ENCODE results near the gene ZNF780A.
"Not testable (repeated sequence)": the region's sequence is repeated elsewhere in the genome, so short reads cannot be mapped to it uniquely, and the experiment has no call there.

ZNF780A gene

GRCh38 chr19:40084948-40085347 lies 5.8 kb downstream of the ZNF780A start:
- no peak for DNase-seq (ENCODE audit: low read depth in 3 of 3)

GRCh38 chr19:40081411-40081810 lies 9.3 kb downstream of the ZNF780A start:
- DNase-seq (ENCODE audit: low read depth in 3 of 3), result no peak

- DNase-seq (ENCODE audit: low read depth in 3 of 3), result no peak
Observed at GRCh38 chr19:40080289-40080688, 10.5 kb downstream of the ZNF780A start.

GRCh38 chr19:40078377-40078776 lies 12.4 kb downstream of the ZNF780A start:
- no peak for DNase-seq (ENCODE audit: low read depth in 3 of 3)

- no peak for DNase-seq (ENCODE audit: low read depth in 3 of 3)
Observed at GRCh38 chr19:40070058-40070457, 20.7 kb downstream of the ZNF780A start.

- no peak for DNase-seq (ENCODE audit: low read depth in 3 of 3)
Observed at GRCh38 chr19:40059624-40060023, 31.1 kb downstream of the ZNF780A start.

- DNase-seq (ENCODE audit: low read depth in 3 of 3), result no peak
Observed at GRCh38 chr19:40057166-40057565, 33.6 kb downstream of the ZNF780A start.

- no peak for DNase-seq (ENCODE audit: low read depth in 3 of 3)
Observed at GRCh38 chr19:40056505-40056904, 34.2 kb downstream of the ZNF780A start.

GRCh38 chr19:40055832-40056504 lies 34.8 kb downstream of the ZNF780A start, which contains the start of gene ZNF780B:
TSS of gene ZNF780B (minus strand) at chr19:40056231. CDS start at chr19:40050332, 5,899 bp downstream.
- DNase-seq (ENCODE audit: low read depth in 3 of 3), result peak; percentile 40 to 70 (median 42)

GRCh38 chr19:40055049-40055448 lies 35.7 kb downstream of the ZNF780A start:
- DNase-seq (ENCODE audit: low read depth in 3 of 3), result no peak

- DNase-seq (ENCODE audit: low read depth in 3 of 3), result no peak
Observed at GRCh38 chr19:40054632-40055031, 36.1 kb downstream of the ZNF780A start.

- no peak for DNase-seq (ENCODE audit: low read depth in 3 of 3)
Observed at GRCh38 chr19:40053491-40053890, 37.3 kb downstream of the ZNF780A start.

GRCh38 chr19:40041718-40042117 lies 49.0 kb downstream of the ZNF780A start:
- not testable (repeated sequence) for DNase-seq (ENCODE audit: low read depth in 3 of 3)

- DNase-seq (ENCODE audit: low read depth in 3 of 3), result not testable (repeated sequence)
Observed at GRCh38 chr19:40038047-40038446, 52.7 kb downstream of the ZNF780A start.

- DNase-seq (ENCODE audit: low read depth in 3 of 3), result no peak
Observed at GRCh38 chr19:40035996-40036395, 54.7 kb downstream of the ZNF780A start.

GRCh38 chr19:40033989-40034560 lies 56.7 kb downstream of the ZNF780A start:
- DNase-seq (ENCODE audit: low read depth in 3 of 3), result no peak

- DNase-seq (ENCODE audit: low read depth in 3 of 3), result no peak
Observed at GRCh38 chr19:40026597-40026970, 64.2 kb downstream of the ZNF780A start.

GRCh38 chr19:40025938-40026596 lies 64.7 kb downstream of the ZNF780A start:
- DNase-seq (ENCODE audit: low read depth in 3 of 3), result no peak

- no peak for DNase-seq (ENCODE audit: low read depth in 3 of 3)
Observed at GRCh38 chr19:40023969-40024368, 66.8 kb downstream of the ZNF780A start.
